Heart left ventricle (tissue), 13 donors: Measurements from ENCODE around the gene SPIN1.
"Not testable (repeated sequence)": the region's sequence is repeated elsewhere in the genome, so short reads cannot be mapped to it uniquely, and the experiment has no call there.

Source experiments
- POLR2A ChIP-seq, 2 donors: fragments of 450-650 bp; IDR thresholded peaks; one replicate each; pipeline ENCODE4 v1.6.1; 2017; ENCODE audit warnings: antibody characterized with exemption in 2 of 2, mild to moderate bottlenecking in 2 of 2, moderate library complexity in 2 of 2
- TF ChIP-seq, protein P1 (sequence below), 12 donors: fragments of 200-600 bp; sonication (generic) in 4 of 12; IDR thresholded peaks; one replicate each; pipeline versions ENCODE4 v1.5.0 to v1.8.0; 2018 to 2022; ENCODE audit warnings: antibody characterized with exemption in 12 of 12, mild to moderate bottlenecking in 5 of 12
- donor health status: ischemic (EF 13 %, LVEDD 7.1; RV severe dilation, severe dysfunction).
- donor health status: DM: no; HTN: yes; CAD: no.
- donor health status: DM: no; HTN: no; CAD: no.
- donor health status: ischemic (EF 25% LVEDD 6.9; RV normal size, moderate dysfunction).
- donor health status: ischemic (EF 25% LVEDD 5.7; RV mildly dilated, moderate dysfunction).
- donor health status: ischemic (EF 35%, LVEDD 5.7; RV mildly dilated, moderate dysfunction).
- donor health status: nonischemic (EF 11% LVEDD 7.7; RV severe dilation, severe dysfunction).
- donor health status: DM: yes; HTN: yes; CAD: no.
- donor health status: PGD.
- donor health status: ischemic (EF 29% LVEDD 5.4; RV normal size, mild dysfunction).
- donor health status: nonischemic (EF 23%, LVEDD 6.1; RV moderate dilation, normal function).

DNA sequence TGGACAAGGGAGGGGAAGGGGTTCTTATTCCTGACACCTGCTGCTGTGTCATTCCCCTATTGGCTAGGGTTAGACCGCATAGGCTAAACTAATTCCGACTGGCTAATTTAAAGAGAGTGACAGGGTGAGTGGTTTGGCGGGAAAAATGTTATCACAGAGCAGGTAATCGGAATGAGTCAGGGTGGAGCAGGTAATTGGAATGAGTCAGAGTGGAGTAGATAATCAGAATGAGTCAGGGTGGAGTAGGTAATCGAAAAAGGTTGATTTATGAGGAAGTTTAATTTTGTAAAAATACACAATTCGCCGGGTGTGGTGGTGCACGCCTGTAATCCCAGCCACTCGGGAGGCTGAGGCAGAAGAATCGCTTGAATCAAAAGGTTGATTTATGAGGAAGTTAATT lies 6.9 kb upstream of the SPIN1 start:
- TF ChIP-seq, protein P1, sequence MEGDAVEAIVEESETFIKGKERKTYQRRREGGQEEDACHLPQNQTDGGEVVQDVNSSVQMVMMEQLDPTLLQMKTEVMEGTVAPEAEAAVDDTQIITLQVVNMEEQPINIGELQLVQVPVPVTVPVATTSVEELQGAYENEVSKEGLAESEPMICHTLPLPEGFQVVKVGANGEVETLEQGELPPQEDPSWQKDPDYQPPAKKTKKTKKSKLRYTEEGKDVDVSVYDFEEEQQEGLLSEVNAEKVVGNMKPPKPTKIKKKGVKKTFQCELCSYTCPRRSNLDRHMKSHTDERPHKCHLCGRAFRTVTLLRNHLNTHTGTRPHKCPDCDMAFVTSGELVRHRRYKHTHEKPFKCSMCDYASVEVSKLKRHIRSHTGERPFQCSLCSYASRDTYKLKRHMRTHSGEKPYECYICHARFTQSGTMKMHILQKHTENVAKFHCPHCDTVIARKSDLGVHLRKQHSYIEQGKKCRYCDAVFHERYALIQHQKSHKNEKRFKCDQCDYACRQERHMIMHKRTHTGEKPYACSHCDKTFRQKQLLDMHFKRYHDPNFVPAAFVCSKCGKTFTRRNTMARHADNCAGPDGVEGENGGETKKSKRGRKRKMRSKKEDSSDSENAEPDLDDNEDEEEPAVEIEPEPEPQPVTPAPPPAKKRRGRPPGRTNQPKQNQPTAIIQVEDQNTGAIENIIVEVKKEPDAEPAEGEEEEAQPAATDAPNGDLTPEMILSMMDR (IDR thresholded peaks at IDR 0.05): not testable (repeated sequence)
- TF ChIP-seq POLR2A (IDR thresholded peaks at IDR 0.05): not testable (repeated sequence)
